ENCODE data around the gene BTBD9.

DNA sequence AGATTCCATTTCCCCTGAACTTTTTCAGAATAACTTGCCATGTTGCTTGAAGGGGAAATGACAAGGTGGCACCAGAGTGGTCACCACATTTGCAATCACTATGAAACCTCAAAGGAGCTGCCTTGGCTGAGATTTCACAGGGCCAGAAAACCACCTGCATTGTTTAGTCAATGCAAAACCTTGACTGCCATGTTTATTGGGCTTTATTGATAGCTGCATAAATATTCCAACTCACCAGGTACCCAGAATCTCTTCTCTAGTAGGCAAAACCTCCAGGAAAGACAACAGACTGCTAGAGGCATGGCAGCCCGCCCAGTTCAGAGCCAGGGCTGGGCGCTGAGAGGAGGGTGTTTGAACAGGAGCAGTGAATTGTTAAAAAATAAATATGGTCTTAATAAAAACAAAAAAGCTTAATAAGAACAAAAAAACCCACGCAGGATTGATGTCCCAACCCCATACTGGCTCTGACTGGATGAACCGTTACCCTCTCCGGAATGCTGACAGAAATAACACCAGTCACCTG lies 444.6 kb downstream of the BTBD9 start:
- TF ChIP-seq ZFAT (CRISPR knock-in tag; conservative IDR thresholded peaks at IDR 0.05) (no peak), KDM1A (CRISPR knock-in tag; IDR thresholded peaks at IDR 0.05) (no peak), SMC3 (IDR thresholded peaks at IDR 0.05; ENCODE audit: low read length) (no peak), EP300 (IDR thresholded peaks at IDR 0.05; ENCODE audit: low read depth in 2 of 2, low read length in 2 of 2) (no peak), EP300 (CRISPR knock-in tag; IDR thresholded peaks at IDR 0.05; ENCODE audit: borderline replicate concordance) (no peak), DNMT1 (CRISPR knock-in tag; IDR thresholded peaks at IDR 0.05) (no peak), POLR2A (IDR thresholded peaks at IDR 0.05; ENCODE audit: insufficient read depth in 1 of 2, low read depth in 2 of 2, low read length in 2 of 2) (no peak), CCDC6 (CRISPR knock-in tag; IDR thresholded peaks at IDR 0.05) (no peak), TMF1 (CRISPR knock-in tag; IDR thresholded peaks at IDR 0.05; ENCODE audit: low read depth) (no peak), MAFK (conservative IDR thresholded peaks at IDR 0.05 in 1 of 2, IDR thresholded peaks at IDR 0.05 in 1 of 2; ENCODE audit: low read length in 2 of 2) (no peak), AKAP8 (CRISPR knock-in tag; IDR thresholded peaks at IDR 0.05) (no peak)
- TF ChIP-seq, protein P1, sequence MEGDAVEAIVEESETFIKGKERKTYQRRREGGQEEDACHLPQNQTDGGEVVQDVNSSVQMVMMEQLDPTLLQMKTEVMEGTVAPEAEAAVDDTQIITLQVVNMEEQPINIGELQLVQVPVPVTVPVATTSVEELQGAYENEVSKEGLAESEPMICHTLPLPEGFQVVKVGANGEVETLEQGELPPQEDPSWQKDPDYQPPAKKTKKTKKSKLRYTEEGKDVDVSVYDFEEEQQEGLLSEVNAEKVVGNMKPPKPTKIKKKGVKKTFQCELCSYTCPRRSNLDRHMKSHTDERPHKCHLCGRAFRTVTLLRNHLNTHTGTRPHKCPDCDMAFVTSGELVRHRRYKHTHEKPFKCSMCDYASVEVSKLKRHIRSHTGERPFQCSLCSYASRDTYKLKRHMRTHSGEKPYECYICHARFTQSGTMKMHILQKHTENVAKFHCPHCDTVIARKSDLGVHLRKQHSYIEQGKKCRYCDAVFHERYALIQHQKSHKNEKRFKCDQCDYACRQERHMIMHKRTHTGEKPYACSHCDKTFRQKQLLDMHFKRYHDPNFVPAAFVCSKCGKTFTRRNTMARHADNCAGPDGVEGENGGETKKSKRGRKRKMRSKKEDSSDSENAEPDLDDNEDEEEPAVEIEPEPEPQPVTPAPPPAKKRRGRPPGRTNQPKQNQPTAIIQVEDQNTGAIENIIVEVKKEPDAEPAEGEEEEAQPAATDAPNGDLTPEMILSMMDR (CRISPR knock-in tag; IDR thresholded peaks at IDR 0.05) = no peak
- TF ChIP-seq, protein P2, sequence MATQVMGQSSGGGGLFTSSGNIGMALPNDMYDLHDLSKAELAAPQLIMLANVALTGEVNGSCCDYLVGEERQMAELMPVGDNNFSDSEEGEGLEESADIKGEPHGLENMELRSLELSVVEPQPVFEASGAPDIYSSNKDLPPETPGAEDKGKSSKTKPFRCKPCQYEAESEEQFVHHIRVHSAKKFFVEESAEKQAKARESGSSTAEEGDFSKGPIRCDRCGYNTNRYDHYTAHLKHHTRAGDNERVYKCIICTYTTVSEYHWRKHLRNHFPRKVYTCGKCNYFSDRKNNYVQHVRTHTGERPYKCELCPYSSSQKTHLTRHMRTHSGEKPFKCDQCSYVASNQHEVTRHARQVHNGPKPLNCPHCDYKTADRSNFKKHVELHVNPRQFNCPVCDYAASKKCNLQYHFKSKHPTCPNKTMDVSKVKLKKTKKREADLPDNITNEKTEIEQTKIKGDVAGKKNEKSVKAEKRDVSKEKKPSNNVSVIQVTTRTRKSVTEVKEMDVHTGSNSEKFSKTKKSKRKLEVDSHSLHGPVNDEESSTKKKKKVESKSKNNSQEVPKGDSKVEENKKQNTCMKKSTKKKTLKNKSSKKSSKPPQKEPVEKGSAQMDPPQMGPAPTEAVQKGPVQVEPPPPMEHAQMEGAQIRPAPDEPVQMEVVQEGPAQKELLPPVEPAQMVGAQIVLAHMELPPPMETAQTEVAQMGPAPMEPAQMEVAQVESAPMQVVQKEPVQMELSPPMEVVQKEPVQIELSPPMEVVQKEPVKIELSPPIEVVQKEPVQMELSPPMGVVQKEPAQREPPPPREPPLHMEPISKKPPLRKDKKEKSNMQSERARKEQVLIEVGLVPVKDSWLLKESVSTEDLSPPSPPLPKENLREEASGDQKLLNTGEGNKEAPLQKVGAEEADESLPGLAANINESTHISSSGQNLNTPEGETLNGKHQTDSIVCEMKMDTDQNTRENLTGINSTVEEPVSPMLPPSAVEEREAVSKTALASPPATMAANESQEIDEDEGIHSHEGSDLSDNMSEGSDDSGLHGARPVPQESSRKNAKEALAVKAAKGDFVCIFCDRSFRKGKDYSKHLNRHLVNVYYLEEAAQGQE (IDR thresholded peaks at IDR 0.05; ENCODE audit: borderline replicate concordance in 1 of 2, low read depth in 1 of 2, low read length in 2 of 2) = no peak
